Islet precursor cell (in vitro differentiated cells): ENCODE results near the gene RREB1.

Experiments used
- DNase-seq: peaks from one replicate; pipeline ENCODE4 v3.0.0-alpha.2; 2018

The RREB1 gene

GRCh38 chr6:7198833-7199800, 91.4 kb downstream of the RREB1 start:
- DNase-seq = no peak

GRCh38 chr6:7200598-7201443, 93.1 kb downstream of the RREB1 start:
- DNase-seq = no peak

DNA sequence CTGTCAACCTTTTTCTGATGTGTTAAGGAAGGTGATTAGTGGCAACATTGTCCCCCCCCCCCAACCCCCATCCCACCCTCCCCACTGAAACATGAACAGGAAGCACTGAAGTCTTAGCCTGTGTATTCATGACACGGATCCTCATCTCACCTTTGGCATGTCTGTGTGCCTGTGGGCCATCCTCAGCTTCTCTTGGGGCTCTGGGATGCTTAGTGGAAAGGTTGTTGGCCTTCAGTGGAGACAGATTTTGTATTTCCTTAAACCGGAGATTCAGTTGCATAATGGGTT, 93.6 kb downstream of the RREB1 start:
- DNase-seq = no peak

DNA sequence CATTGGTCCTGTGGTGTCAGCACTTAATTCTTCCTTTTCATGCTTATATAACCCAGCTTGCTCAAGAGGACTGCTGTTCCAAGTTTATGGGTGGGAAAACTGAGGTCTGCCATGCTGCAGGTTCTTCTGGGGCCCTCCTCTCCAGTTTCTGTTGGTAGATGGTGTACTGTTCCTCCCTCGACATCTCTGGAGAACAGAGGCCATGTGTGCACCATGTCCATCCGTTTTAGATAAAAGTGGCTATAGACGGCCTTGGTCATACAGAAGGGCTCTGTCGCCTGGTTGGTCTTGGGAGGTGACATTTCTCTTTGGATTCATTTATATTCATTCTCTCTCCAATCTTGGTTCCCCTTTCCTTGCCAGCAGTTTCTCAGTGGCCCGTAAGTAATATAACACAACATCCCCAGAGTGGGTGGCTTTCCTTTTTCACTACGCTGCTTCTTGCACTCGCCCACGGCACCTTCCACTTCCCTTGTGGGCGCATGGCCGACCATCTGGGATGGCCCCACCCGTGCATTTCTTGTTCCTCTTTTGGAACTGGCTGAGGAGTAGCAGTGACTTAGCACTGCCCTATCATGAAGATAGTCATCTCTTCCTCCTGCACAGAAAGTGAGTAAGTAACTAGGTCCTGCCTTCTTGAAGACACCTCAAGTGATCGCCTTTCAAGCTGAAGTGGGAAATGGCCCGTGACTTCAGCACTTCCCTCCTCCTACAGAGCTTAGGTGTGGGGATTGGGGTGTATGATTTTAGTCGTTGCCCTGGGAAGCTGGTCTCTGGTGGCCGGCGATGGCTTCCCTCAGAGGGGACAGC, 94.2 kb downstream of the RREB1 start:
- DNase-seq = no peak

GRCh38 chr6:7202950-7203349, 95.2 kb downstream of the RREB1 start:
- no peak for DNase-seq

- DNase-seq = no peak
These were observed 96.2 kb downstream of the RREB1 start for GRCh38 chr6:7203939-7204338.

DNA sequence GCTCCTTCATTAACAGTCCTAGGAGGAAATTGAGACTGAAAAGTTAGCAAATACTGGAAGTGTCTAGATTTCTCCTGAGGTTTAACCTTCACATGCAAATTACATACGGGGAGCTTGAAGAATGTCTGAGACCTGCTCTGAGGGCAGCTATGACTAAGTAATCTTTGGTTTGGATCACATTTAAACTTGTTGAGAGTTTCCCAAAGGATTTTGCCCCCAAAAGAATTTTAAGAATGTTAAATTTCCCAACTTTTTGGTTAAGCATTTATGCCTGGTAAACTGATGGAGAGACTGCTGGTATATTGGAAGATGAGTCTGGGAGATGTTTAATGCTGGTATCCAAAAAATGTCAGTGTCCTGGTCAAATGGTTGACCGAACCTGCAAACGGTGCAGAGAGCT, 97.0 kb downstream of the RREB1 start:
- no peak for DNase-seq

GRCh38 chr6:7207720-7208119, 100.0 kb downstream of the RREB1 start:
- no peak for DNase-seq

GRCh38 chr6:7213416-7213815, 105.7 kb downstream of the RREB1 start:
- no peak for DNase-seq

DNA sequence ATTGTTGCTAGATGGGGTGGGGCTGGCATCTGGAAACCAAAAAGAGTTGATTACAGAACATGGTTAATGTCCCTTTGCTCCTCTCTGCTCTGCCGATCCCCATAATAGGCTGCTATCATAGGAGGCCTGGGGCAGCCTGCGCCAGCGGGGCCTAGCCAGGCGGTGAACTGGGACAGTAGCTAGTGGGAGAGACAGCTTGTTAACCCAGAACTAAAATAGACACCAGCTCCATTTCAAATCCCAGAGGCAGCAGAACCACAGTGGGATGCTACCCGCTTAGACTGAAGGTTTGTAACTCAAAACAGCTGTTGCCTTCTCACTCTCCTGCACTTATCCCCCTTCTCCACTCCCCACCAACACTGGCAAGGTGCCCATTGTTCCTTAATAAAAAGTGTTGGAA, 106.7 kb downstream of the RREB1 start:
- no peak for DNase-seq

GRCh38 chr6:7215131-7215530, 107.4 kb downstream of the RREB1 start:
- DNase-seq = no peak

GRCh38 chr6:7215798-7216231, 108.1 kb downstream of the RREB1 start:
- no peak for DNase-seq

- no peak for DNase-seq
These were observed 109.3 kb downstream of the RREB1 start for GRCh38 chr6:7216941-7217621.

DNA sequence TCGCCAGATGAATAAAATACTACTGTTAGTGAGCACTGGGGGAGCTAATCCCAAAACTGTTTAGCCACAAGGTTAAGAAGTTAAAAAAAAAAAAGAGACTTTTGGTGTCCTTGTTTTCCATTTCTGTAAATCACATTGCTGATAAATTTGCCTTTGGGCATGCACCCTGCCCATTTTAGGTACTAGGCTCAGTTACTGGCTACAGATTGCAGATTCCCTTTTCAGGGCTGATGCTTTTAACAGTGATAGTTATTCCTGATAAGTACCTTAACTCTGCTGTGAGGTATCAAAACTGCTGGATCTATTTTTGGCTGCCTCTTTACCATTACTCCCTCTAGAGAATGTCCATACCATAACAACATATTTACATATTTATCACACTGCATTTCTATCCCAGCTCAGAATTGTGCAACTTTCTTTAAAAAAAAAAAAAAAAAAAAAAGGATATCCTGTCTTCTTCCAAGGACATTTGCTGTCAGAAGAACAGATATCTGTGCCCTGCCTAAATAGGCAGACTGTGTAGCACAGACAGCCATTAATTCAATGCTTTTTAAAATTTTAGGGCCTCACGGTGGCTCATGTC, 110.7 kb downstream of the RREB1 start:
- no peak for DNase-seq

DNA sequence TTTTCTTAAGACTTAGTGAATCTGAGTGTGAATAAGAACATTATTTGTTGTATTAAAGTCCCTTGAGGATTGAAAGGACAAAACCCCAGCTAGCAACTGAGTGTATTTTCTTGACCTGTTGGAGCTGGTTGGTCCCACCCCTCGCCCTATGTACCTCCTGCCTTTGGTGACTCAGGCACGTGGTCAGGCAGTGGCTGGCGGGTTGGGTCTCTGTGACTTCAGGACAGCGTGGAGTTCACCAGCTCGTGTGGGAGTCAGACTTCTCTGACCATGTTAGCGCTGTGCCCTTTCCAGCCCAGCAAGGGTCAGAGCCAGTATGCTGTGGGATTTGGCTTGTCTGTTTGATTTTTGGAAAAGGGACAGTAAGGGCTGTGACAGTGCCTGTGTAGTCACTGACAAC, 111.5 kb downstream of the RREB1 start:
- no peak for DNase-seq

GRCh38 chr6:7222197-7222596, 114.4 kb downstream of the RREB1 start:
- no peak for DNase-seq

DNA sequence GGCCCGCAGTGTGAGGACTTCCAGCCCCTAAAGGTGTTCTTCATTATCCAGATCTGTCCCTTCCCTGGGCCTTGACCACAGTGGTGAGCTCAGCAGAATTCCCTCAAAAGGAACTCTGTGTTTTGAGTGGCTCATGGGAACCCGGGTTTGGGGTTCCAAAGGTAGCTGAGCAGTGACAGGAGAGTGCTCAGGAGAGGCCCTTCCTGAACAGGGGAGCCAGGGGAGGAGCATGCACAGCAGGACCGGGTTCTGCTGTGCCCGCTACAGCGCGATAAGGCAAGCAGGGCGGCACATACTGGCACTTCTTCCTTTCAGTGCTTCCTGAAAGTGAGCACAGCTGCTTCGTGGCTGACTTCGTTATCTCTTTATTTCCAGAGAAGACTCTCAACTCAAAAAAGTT, 117.0 kb downstream of the RREB1 start:
- DNase-seq = no peak

DNA sequence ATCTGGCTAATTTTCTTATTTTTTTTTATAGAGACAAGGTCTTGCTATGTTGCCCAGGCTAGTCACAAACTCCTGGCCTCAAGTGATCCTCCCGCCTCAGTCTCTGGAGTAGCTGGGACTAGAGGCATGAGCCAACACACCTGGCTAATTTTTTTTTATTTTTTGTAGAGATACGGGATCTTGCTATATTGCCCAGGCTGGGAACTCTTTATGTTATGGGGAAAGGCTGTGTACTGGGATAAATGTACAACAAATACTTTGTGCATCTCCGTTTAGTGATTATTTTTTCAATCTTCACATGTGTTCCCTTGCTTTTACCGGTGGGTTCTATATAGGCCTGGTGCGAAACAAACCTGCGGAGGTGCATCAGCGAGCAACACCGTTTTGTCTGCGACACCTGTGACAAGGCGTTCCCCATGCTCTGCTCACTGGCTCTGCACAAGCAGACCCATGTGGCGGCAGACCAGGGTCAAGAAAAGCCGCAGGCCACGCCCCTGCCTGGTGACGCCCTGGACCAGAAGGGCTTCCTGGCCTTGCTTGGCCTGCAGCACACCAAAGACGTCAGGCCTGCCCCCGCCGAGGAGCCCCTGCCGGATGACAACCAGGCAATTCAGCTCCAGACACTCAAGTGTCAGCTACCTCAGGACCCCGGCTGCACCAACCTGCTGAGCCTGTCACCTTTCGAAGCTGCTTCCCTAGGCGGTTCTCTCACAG, 121.1 kb downstream of the RREB1 start:
- no peak for DNase-seq

DNA sequence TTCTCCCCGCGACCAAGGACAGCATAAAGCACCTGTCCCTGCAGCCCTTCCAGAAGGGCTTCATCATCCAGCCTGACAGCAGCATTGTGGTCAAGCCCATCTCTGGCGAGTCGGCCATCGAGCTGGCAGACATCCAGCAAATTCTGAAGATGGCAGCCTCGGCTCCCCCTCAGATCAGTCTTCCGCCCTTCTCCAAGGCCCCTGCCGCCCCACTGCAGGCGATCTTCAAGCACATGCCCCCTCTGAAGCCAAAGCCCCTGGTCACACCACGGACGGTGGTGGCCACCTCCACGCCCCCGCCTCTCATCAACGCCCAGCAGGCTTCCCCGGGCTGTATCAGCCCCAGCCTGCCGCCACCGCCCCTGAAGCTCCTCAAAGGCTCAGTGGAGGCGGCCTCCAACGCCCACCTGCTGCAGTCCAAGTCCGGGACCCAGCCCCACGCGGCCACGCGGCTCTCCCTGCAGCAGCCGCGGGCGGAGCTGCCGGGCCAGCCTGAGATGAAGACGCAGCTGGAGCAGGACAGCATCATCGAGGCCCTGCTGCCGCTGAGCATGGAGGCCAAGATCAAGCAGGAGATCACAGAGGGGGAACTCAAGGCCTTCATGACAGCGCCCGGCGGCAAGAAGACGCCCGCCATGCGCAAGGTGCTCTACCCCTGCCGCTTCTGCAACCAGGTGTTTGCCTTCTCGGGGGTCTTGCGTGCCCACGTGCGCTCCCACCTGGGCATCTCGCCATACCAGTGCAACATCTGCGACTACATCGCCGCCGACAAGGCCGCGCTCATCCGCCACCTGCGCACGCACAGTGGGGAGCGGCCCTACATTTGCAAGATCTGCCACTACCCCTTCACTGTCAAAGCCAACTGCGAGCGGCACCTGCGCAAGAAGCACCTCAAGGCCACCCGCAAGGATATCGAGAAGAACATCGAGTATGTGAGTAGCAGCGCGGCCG, 121.9 kb downstream of the RREB1 start:
- no peak for DNase-seq

- no peak for DNase-seq
These were observed 122.5 kb downstream of the RREB1 start for GRCh38 chr6:7230327-7230691.
